Uterus (tissue), 4 donors: ENCODE data around the gene CILP2. TPM values are rescaled to one million over a fixed set of nuclear protein-coding genes. Genes with fewer than 3 reads are reported as not detected.

Experiments used
- DNase-seq, 2 donors: peaks; one replicate each; pipeline ENCODE4 v3.0.0-alpha.2; 2019 to 2020
- H3K27ac ChIP-seq, 2 donors: fragments of 200-600 bp; sonication (generic); 1 replicate in 1 of 2; 2 replicates in 1 of 2; pipeline ENCODE4 v1.5.1; 2016 to 2018
- H3K27me3 ChIP-seq, 2 donors: fragments of 200-600 bp; sonication (generic); one replicate each; pipeline ENCODE4 v1.5.1; 2018 to 2019; ENCODE audit warnings: control low read depth in 1 of 2
- H3K36me3 ChIP-seq, 2 donors: fragments of 200-600 bp; sonication (generic); one replicate each; pipeline ENCODE4 v1.5.1; 2019; ENCODE audit warnings: control low read depth in 1 of 2
- H3K4me1 ChIP-seq, 2 donors: fragments of 200-600 bp; sonication (generic); one replicate each; pipeline ENCODE4 v1.5.1; 2018 to 2019; ENCODE audit warnings: control low read depth in 1 of 2
- H3K4me3 ChIP-seq, 2 donors: fragments of 200-600 bp; sonication (generic); 1 replicate in 1 of 2; 2 replicates in 1 of 2; pipeline ENCODE4 v1.5.1; 2018 to 2019; ENCODE audit warnings: mild to moderate bottlenecking in 1 of 2
- H3K9me3 ChIP-seq, 2 donors: fragments of 200-600 bp; sonication (generic); one replicate each; pipeline ENCODE4 v1.5.1; 2019; ENCODE audit warnings: control low read depth in 1 of 2
- CTCF ChIP-seq, 4 experiments: fragments of 200-600 bp in 2 of 4; fragments of 450-650 bp in 2 of 4; sonication (generic) in 2 of 4; IDR thresholded peaks; one replicate each; pipeline ENCODE4 v1.5.1; 2016 to 2019; ENCODE audit warnings: antibody characterized with exemption in 4 of 4, mild to moderate bottlenecking in 2 of 4, moderate library complexity in 1 of 4
- POLR2A ChIP-seq, 2 donors: fragments of 450-650 bp; IDR thresholded peaks; one replicate each; pipeline ENCODE4 v1.6.1; 2016; ENCODE audit warnings: antibody characterized with exemption in 2 of 2, mild to moderate bottlenecking in 1 of 2, moderate library complexity in 1 of 2
- intact Hi-C: fragments of 100-400 bp; cut with DNase I; formaldehyde crosslinking; loops from one replicate; pipeline ENCODE4 v1.15.1; 2023; ENCODE audit warnings: low total_unique reads
- total RNA-seq, 4 donors: library from RNA; depleted of rRNA in 3 of 4; stranded (reverse); fragments of >200 nt in 3 of 4; gene quantifications; one replicate each; pipeline versions ENCODE4 v1.1.0 to v1.2.4, GENCODE V29; 2014 to 2023
- donor health status: DM: yes; HTN: yes; CAD: no.

CILP2 gene
- total RNA-seq, 4 donors from 2014 or later, result 0.15 to 1.2 TPM; not detected in 2

GRCh38 chr19:19542507-19542906, 4.4 kb downstream of the CILP2 start:
- intact Hi-C loops, result no loop called here
- Histone ChIP-seq H3K27me3 (peaks cover 19 to 25% of the 10 kb centered on the region in 2 donors), H3K4me3 (no peak overlapping the region)

GRCh38 chr19:19543101-19543500, 5.0 kb downstream of the CILP2 start:
- DNase-seq, result no peak
- intact Hi-C loops, result no loop called here
- no peak for TF ChIP-seq CTCF (IDR thresholded peaks at IDR 0.05)
- no peak for TF ChIP-seq POLR2A (IDR thresholded peaks at IDR 0.05)
- Histone ChIP-seq H3K4me1 (peaks cover 0 to 16% of the 10 kb centered on the region in 2 donors), H3K27me3 (peaks cover 19 to 22% of the 10 kb centered on the region in 2 donors), H3K4me3 (no peak overlapping the region), H3K9me3 (no peaks in the 10 kb centered on the region), H3K36me3 (no peaks in the 10 kb centered on the region), H3K27ac (no peak overlapping the region)

More at GRCh38 chr19:19542507-19542906, 4.4 kb downstream of the CILP2 start:
- Histone ChIP-seq H3K9me3 (no peaks in the 10 kb centered on the region), H3K27ac (no peak overlapping the region), H3K4me1 (peaks cover 0 to 17% of the 10 kb centered on the region in 2 donors), H3K36me3 (no peaks in the 10 kb centered on the region)
- no peak for TF ChIP-seq POLR2A (IDR thresholded peaks at IDR 0.05)
- no peak for TF ChIP-seq CTCF (IDR thresholded peaks at IDR 0.05)
- no peak for DNase-seq

GRCh38 chr19:19543640-19544039, 5.6 kb downstream of the CILP2 start:
- H3K36me3 ChIP-seq, result no peaks in the 10 kb centered on the region
- DNase-seq, result no peak
- H3K9me3 ChIP-seq, result no peaks in the 10 kb centered on the region
- no peak overlapping the region for H3K4me3 ChIP-seq
- peaks cover 0 to 12% of the 10 kb centered on the region in 2 donors for H3K4me1 ChIP-seq
- TF ChIP-seq CTCF (IDR thresholded peaks at IDR 0.05) (no peak), POLR2A (IDR thresholded peaks at IDR 0.05) (no peak)
- H3K27me3 ChIP-seq, result peaks cover 18 to 19% of the 10 kb centered on the region in 2 donors
- intact Hi-C loops, result no loop called here
- H3K27ac ChIP-seq, result no peak overlapping the region

- intact Hi-C loops, result no loop called here
Measured at GRCh38 chr19:19544257-19544953, 6.3 kb downstream of the CILP2 start.

More at GRCh38 chr19:19544257-19544953, 6.3 kb downstream of the CILP2 start:
- H3K27ac ChIP-seq, result no peak overlapping the region
- no peak for DNase-seq
- H3K4me3 ChIP-seq, result no peak overlapping the region
- no peaks in the 10 kb centered on the region for H3K36me3 ChIP-seq
- no peak for TF ChIP-seq CTCF (IDR thresholded peaks at IDR 0.05)
- no peak for TF ChIP-seq POLR2A (IDR thresholded peaks at IDR 0.05)
- H3K27me3 ChIP-seq, result peaks cover 18 to 19% of the 10 kb centered on the region in 2 donors
- no peaks in the 10 kb centered on the region for H3K9me3 ChIP-seq
- H3K4me1 ChIP-seq, result peaks cover 0 to 12% of the 10 kb centered on the region in 2 donors
